GM19023 (cell line): ENCODE results near the gene AP3D1.
"Not testable (repeated sequence)": the region's sequence is repeated elsewhere in the genome, so short reads cannot be mapped to it uniquely, and the experiment has no call there.

Experiments
- ATAC-seq: cut with Tn5 transposase; IDR thresholded peaks from one replicate; pipeline ENCODE4 v1.9.1; 2021; ENCODE audit warnings: mild to moderate bottlenecking, moderate library complexity; ENCODE audit not compliant: unreplicated experiment

Gene AP3D1

GRCh38 chr19:2151339-2152229 is at the start of gene AP3D1:
TSS of gene AP3D1 (minus strand) at chr19:2151566. CDS start at chr19:2151334, 232 bp downstream.
- peak; percentile 93 for ATAC-seq

GRCh38 chr19:2200624-2201294 is 49.4 kb upstream of the AP3D1 start:
- ATAC-seq: not testable (repeated sequence)

- ATAC-seq: no peak
These were observed 48.7 kb upstream of the AP3D1 start for GRCh38 chr19:2199861-2200623.

GRCh38 chr19:2199215-2199614 is 47.8 kb upstream of the AP3D1 start:
- no peak for ATAC-seq

GRCh38 chr19:2198317-2198716 is 47.0 kb upstream of the AP3D1 start:
- no peak for ATAC-seq

GRCh38 chr19:2197270-2197669 is 45.9 kb upstream of the AP3D1 start:
- no peak for ATAC-seq

GRCh38 chr19:2195914-2196313 is 44.5 kb upstream of the AP3D1 start:
- ATAC-seq: no peak

- ATAC-seq: no peak
These were observed 44.0 kb upstream of the AP3D1 start for GRCh38 chr19:2195361-2195760.

- no peak for ATAC-seq
These were observed 43.2 kb upstream of the AP3D1 start for GRCh38 chr19:2194513-2195078.

GRCh38 chr19:2193807-2194206 is 42.4 kb upstream of the AP3D1 start:
- no peak for ATAC-seq

GRCh38 chr19:2192862-2193261 is 41.5 kb upstream of the AP3D1 start:
- ATAC-seq: no peak

GRCh38 chr19:2191456-2192310 is 40.3 kb upstream of the AP3D1 start:
- no peak for ATAC-seq

- no peak for ATAC-seq
These were observed 39.6 kb upstream of the AP3D1 start for GRCh38 chr19:2190848-2191455.

GRCh38 chr19:2189880-2190279 is 38.5 kb upstream of the AP3D1 start:
- ATAC-seq: no peak

GRCh38 chr19:2188708-2189385 is 37.5 kb upstream of the AP3D1 start:
- ATAC-seq: no peak

- ATAC-seq: no peak
These were observed 35.8 kb upstream of the AP3D1 start for GRCh38 chr19:2187159-2187558.

GRCh38 chr19:2186071-2186846 is 34.9 kb upstream of the AP3D1 start:
- no peak for ATAC-seq

- ATAC-seq: no peak
These were observed 34.3 kb upstream of the AP3D1 start for GRCh38 chr19:2185734-2186070.
